ENCODE measurements around the gene RAB33A.

RAB33A gene

DNA sequence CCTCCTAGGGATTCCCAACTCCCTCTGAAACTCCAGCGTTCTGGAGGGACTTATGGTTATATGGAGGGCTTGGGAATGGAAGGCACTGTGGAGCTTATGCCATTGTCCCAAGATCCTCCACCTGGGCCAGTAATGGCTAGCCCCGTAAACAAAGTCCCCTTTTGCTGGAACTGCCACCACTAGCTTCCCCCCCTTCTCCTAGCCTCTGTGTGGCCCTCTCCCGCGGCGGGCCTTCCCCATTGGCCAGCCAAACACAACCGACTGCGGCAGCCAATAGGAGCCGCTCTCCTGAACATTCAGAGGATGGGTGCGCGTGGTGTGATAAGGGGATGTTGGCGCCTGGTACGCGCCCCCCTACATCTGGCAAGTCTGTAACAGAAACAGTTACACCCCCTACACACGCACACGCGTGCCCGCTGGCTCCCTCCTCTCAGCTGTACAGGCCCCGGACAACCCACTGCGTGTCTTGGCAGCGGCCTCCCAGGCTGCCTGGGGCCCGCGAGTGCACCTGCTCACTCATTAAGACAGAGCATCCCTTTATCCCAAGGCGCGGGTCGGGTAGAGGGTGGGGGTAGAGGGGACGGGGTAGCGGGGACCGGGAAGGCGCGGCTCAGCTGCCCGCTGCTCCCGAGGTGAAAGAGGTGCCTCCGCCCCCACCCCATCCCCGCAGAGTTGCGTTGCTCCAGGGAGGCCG, 863 bp upstream of the RAB33A start:
- H3K27ac ChIP-seq (ENCODE audit: low read depth in 2 of 2, low read length in 2 of 2) = no peak overlapping the region
- no peak overlapping the region for H3K9ac ChIP-seq (ENCODE audit: low read depth in 1 of 2, low read length in 2 of 2)
- peak overlapping the region; percentile 59 to 65 for H3K4me3 ChIP-seq (ENCODE audit: low read length in 2 of 2)
- no peaks in the 10 kb centered on the region for H3K36me3 ChIP-seq (ENCODE audit: control insufficient read depth in 2 of 2, insufficient read depth in 2 of 2, low read length in 2 of 2)
- peaks cover 0 to 8% of the 10 kb centered on the region in 2 donors for H3K4me1 ChIP-seq (ENCODE audit: control insufficient read depth in 2 of 2, insufficient read depth in 2 of 2, low read length in 2 of 2)
- H3K9me3 ChIP-seq (ENCODE audit: control insufficient read depth in 2 of 2, low read length in 2 of 2) = no peaks in the 10 kb centered on the region
- H3K27me3 ChIP-seq (ENCODE audit: control insufficient read depth in 2 of 2, insufficient read depth in 2 of 2, low read length in 2 of 2) = peaks cover 3 to 14% of the 10 kb centered on the region in 2 donors

DNA sequence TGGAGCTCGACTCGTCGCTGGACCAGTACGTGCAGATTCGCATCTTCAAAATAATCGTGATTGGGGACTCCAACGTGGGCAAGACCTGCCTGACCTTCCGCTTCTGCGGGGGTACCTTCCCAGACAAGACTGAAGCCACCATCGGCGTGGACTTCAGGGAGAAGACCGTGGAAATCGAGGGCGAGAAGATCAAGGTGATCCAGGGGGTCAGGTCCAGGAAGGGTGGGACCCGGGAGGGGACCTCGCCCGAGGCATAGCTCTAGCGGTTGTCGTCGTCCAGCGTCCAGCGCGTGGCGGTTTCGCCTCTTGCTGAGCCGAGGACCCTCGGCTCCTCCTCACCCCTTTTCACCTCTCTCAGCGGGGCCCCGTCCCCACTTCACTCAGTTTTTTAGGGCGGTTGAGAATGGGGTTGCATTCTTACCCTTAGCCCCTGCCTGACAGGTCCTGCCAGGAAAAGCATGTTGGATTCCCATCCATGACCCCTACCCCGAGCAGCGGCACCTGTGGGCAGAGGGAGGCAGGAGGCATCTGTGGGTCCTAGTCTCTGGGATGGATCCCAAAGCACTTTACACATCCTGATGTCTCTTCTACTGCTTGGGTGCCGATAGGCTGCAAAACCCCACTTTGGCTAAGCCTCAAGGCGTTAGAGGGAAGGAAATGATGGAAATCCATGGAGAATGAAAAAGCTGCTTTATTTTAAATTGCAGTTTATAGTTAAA, 524 bp downstream of the RAB33A start:
- peaks cover 3 to 14% of the 10 kb centered on the region in 2 donors for H3K27me3 ChIP-seq (ENCODE audit: control insufficient read depth in 2 of 2, insufficient read depth in 2 of 2, low read length in 2 of 2)
- no peak overlapping the region for H3K27ac ChIP-seq (ENCODE audit: low read depth in 2 of 2, low read length in 2 of 2)
- H3K4me1 ChIP-seq (ENCODE audit: control insufficient read depth in 2 of 2, insufficient read depth in 2 of 2, low read length in 2 of 2) = peaks cover 0 to 2% of the 10 kb centered on the region in 2 donors
- H3K4me3 ChIP-seq (ENCODE audit: low read length in 2 of 2) = peak overlapping the region; percentile 59 to 65
- H3K9ac ChIP-seq (ENCODE audit: low read depth in 1 of 2, low read length in 2 of 2) = peak overlapping the region in 1 of 2 donors; percentile 47
- H3K9me3 ChIP-seq (ENCODE audit: control insufficient read depth in 2 of 2, low read length in 2 of 2) = no peaks in the 10 kb centered on the region
- H3K36me3 ChIP-seq (ENCODE audit: control insufficient read depth in 2 of 2, insufficient read depth in 2 of 2, low read length in 2 of 2) = no peaks in the 10 kb centered on the region

DNA sequence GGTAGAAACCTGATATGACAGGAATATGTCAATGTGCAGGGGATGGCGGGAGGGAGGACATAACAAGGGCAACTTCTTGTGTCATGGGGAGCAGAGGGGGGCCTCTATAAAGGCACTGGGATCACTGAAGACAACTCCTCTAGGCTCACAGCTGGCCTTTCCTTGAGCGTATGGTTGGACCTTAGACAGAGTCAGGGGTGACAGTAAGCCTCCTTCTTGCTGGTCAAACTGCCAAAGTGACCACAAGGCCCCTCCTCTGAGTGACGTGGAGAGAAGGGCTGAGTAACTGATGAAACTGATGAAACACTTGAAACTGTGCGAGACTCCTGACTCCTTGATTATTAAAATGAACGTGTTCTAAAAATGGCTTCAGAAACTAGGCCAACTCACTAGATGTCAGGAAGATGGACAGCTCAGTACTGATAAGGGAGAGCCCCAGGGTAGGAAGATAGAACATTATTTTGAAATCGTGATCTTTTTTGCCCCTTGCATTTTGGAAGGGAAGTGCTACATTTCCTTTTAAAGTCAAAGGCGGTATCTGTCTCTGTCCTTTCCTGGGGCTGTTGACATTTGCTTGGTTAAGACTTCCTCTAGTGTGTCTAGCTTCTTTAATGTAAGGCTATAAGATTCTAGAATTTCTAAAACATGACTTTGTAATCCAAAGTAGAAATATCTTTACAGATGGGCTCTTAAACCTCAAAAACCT, 1.6 kb downstream of the RAB33A start:
- H3K9me3 ChIP-seq (ENCODE audit: control insufficient read depth in 2 of 2, low read length in 2 of 2) = no peaks in the 10 kb centered on the region
- H3K4me3 ChIP-seq (ENCODE audit: low read length in 2 of 2) = peak overlapping the region in 1 of 2 donors; percentile 38
- H3K27me3 ChIP-seq (ENCODE audit: control insufficient read depth in 2 of 2, insufficient read depth in 2 of 2, low read length in 2 of 2) = peaks cover 3 to 14% of the 10 kb centered on the region in 2 donors
- no peak overlapping the region for H3K9ac ChIP-seq (ENCODE audit: low read depth in 1 of 2, low read length in 2 of 2)
- peaks cover 0 to 2% of the 10 kb centered on the region in 2 donors for H3K4me1 ChIP-seq (ENCODE audit: control insufficient read depth in 2 of 2, insufficient read depth in 2 of 2, low read length in 2 of 2)
- peak overlapping the region; percentile 23 to 38 for H3K27ac ChIP-seq (ENCODE audit: low read depth in 2 of 2, low read length in 2 of 2)
- no peaks in the 10 kb centered on the region for H3K36me3 ChIP-seq (ENCODE audit: control insufficient read depth in 2 of 2, insufficient read depth in 2 of 2, low read length in 2 of 2)

DNA sequence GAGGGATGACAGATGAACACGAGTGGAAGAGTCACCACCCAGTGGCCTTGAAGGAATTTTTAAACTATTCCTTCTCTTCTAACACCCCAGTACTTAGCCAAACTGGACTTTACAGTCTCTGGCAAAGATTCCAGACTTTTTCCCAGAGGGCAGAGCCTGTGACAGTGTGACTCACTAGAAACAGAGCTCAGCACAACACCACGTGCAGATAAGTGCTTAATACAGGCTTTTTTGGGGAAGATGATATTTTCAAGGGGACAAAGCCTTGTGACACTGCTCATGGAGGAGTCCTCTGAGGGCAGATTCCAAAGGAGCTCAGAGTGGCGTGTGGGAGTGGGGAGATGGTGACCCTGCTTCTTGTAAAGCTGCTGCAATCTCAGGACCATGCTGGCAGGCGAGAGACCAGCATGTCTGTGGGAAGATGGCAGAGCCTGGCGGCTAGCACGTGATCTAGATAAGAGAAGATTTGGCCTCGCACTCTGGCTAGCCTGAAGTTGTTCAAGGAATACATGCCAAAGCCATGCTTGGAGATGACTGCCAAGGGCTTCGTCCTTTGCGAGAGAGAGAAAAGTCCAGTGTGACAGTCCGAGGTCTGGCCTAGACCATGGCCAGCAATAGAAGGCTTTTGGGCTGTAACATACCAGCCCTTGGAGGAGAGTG, 2.4 kb downstream of the RAB33A start:
- Histone ChIP-seq H3K9ac (ENCODE audit: low read depth in 1 of 2, low read length in 2 of 2) (no peak overlapping the region), H3K36me3 (ENCODE audit: control insufficient read depth in 2 of 2, insufficient read depth in 2 of 2, low read length in 2 of 2) (no peaks in the 10 kb centered on the region), H3K4me3 (ENCODE audit: low read length in 2 of 2) (peak overlapping the region in 1 of 2 donors; percentile 17), H3K27me3 (ENCODE audit: control insufficient read depth in 2 of 2, insufficient read depth in 2 of 2, low read length in 2 of 2) (peaks cover 3 to 14% of the 10 kb centered on the region in 2 donors), H3K27ac (ENCODE audit: low read depth in 2 of 2, low read length in 2 of 2) (peak overlapping the region; percentile 23 to 38), H3K4me1 (ENCODE audit: control insufficient read depth in 2 of 2, insufficient read depth in 2 of 2, low read length in 2 of 2) (peaks cover 0 to 2% of the 10 kb centered on the region in 2 donors), H3K9me3 (ENCODE audit: control insufficient read depth in 2 of 2, low read length in 2 of 2) (no peaks in the 10 kb centered on the region)

DNA sequence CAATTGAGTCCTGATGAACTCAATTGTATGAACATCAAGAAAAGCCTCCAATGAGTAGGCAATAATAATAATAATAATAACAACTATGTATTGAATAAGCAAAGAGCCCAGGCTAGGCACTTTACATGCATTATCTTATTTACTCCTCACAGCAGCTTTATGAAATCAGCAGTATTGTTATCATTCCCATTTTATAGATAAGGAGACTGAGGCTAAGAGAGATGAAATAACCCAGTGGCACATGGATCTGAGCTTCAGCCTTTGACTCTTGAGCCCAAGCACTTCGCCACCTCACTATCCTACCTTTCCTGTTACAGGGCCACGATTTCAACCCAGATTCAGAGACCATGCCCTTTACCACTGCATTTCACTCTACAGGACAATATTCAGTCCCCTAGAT, 3.2 kb downstream of the RAB33A start:
- H3K27ac ChIP-seq (ENCODE audit: low read depth in 2 of 2, low read length in 2 of 2) = no peak overlapping the region
- H3K36me3 ChIP-seq (ENCODE audit: control insufficient read depth in 2 of 2, insufficient read depth in 2 of 2, low read length in 2 of 2) = no peaks in the 10 kb centered on the region
- H3K9ac ChIP-seq (ENCODE audit: low read depth in 1 of 2, low read length in 2 of 2) = no peak overlapping the region
- H3K4me3 ChIP-seq (ENCODE audit: low read length in 2 of 2) = no peak overlapping the region
- H3K9me3 ChIP-seq (ENCODE audit: control insufficient read depth in 2 of 2, low read length in 2 of 2) = no peaks in the 10 kb centered on the region
- peaks cover 3 to 14% of the 10 kb centered on the region in 2 donors for H3K27me3 ChIP-seq (ENCODE audit: control insufficient read depth in 2 of 2, insufficient read depth in 2 of 2, low read length in 2 of 2)
- peaks cover 0 to 2% of the 10 kb centered on the region in 2 donors for H3K4me1 ChIP-seq (ENCODE audit: control insufficient read depth in 2 of 2, insufficient read depth in 2 of 2, low read length in 2 of 2)

DNA sequence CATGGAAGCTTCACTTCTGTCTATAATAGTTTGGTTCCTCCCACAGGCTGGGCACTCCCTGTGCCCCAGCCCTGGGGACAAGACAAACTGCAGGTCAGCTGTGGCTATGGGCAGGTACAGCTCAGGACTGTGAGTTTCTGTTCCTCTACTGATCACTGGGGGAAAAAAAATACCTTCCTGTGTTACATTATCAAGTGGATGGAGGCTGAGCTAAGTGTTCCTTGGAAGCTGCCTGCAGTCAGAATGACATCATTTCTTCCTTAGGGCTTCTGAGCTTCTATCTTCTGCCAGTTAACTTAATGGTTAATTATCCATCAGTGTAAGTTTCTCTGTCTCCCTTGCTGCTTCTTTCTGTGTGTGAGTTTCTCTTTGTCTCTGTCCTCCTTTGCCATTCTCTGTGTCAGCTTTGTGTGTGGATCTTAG, 4.6 kb downstream of the RAB33A start:
- H3K27me3 ChIP-seq (ENCODE audit: control insufficient read depth in 2 of 2, insufficient read depth in 2 of 2, low read length in 2 of 2) = peaks cover 0 to 8% of the 10 kb centered on the region in 2 donors
- no peaks in the 10 kb centered on the region for H3K9me3 ChIP-seq (ENCODE audit: control insufficient read depth in 2 of 2, low read length in 2 of 2)
- no peak overlapping the region for H3K27ac ChIP-seq (ENCODE audit: low read depth in 2 of 2, low read length in 2 of 2)
- H3K4me3 ChIP-seq (ENCODE audit: low read length in 2 of 2) = no peak overlapping the region
- no peak overlapping the region for H3K9ac ChIP-seq (ENCODE audit: low read depth in 1 of 2, low read length in 2 of 2)
- H3K4me1 ChIP-seq (ENCODE audit: control insufficient read depth in 2 of 2, insufficient read depth in 2 of 2, low read length in 2 of 2) = peaks cover 0 to 2% of the 10 kb centered on the region in 2 donors
- H3K36me3 ChIP-seq (ENCODE audit: control insufficient read depth in 2 of 2, insufficient read depth in 2 of 2, low read length in 2 of 2) = no peaks in the 10 kb centered on the region

DNA sequence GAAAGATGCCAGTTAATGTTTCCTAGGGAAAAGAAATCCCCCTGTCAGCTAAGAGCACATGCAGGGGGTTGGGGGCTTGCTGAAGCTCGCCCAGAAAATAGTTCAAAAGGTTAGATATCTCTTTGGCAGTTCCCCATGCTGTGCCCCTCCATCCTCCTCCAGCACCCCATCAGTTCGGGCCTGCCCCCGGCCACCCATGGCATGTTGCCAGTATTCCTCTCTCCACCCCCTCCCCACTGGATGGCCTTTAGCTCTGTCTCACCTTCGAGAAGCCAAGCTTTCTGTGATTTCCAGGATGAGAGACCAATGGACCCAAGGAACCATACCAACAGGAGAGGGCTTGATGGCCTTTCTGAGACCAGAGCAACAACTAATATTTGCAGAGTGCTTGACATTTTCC, 5.2 kb downstream of the RAB33A start:
- Histone ChIP-seq H3K9ac (ENCODE audit: low read depth in 1 of 2, low read length in 2 of 2) (no peak overlapping the region), H3K27ac (ENCODE audit: low read depth in 2 of 2, low read length in 2 of 2) (no peak overlapping the region), H3K4me1 (ENCODE audit: control insufficient read depth in 2 of 2, insufficient read depth in 2 of 2, low read length in 2 of 2) (peaks cover 0 to 2% of the 10 kb centered on the region in 2 donors), H3K36me3 (ENCODE audit: control insufficient read depth in 2 of 2, insufficient read depth in 2 of 2, low read length in 2 of 2) (no peaks in the 10 kb centered on the region), H3K9me3 (ENCODE audit: control insufficient read depth in 2 of 2, low read length in 2 of 2) (no peaks in the 10 kb centered on the region), H3K4me3 (ENCODE audit: low read length in 2 of 2) (no peak overlapping the region), H3K27me3 (ENCODE audit: control insufficient read depth in 2 of 2, insufficient read depth in 2 of 2, low read length in 2 of 2) (peaks cover 0 to 6% of the 10 kb centered on the region in 2 donors)

DNA sequence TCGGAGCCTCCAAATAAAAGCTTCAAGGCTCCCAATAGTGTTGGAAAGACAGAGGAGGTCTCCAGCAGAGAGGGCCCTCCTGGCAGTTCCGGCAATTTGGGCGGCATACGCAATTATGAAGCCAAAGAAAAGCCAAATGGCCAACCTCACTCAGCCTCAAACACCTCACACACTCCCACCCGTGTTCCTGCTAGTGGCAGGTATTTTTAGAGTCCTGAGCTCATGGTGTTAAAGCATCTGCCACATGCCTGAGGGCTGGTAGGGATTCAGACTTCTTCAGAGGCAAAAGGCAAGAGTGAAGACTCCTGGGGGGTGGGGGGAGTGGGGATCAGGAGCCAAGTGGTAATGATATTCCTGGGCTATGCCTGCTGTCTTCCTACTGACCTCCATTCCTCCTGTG, 7.4 kb downstream of the RAB33A start:
- H3K4me3 ChIP-seq (ENCODE audit: low read length in 2 of 2) = no peak overlapping the region
- peaks cover 0 to 1% of the 10 kb centered on the region in 2 donors for H3K4me1 ChIP-seq (ENCODE audit: control insufficient read depth in 2 of 2, insufficient read depth in 2 of 2, low read length in 2 of 2)
- H3K27ac ChIP-seq (ENCODE audit: low read depth in 2 of 2, low read length in 2 of 2) = no peak overlapping the region
- H3K36me3 ChIP-seq (ENCODE audit: control insufficient read depth in 2 of 2, insufficient read depth in 2 of 2, low read length in 2 of 2) = no peaks in the 10 kb centered on the region
- H3K27me3 ChIP-seq (ENCODE audit: control insufficient read depth in 2 of 2, insufficient read depth in 2 of 2, low read length in 2 of 2) = peaks cover 0 to 1% of the 10 kb centered on the region in 2 donors
- H3K9me3 ChIP-seq (ENCODE audit: control insufficient read depth in 2 of 2, low read length in 2 of 2) = no peaks in the 10 kb centered on the region
- no peak overlapping the region for H3K9ac ChIP-seq (ENCODE audit: low read depth in 1 of 2, low read length in 2 of 2)

DNA sequence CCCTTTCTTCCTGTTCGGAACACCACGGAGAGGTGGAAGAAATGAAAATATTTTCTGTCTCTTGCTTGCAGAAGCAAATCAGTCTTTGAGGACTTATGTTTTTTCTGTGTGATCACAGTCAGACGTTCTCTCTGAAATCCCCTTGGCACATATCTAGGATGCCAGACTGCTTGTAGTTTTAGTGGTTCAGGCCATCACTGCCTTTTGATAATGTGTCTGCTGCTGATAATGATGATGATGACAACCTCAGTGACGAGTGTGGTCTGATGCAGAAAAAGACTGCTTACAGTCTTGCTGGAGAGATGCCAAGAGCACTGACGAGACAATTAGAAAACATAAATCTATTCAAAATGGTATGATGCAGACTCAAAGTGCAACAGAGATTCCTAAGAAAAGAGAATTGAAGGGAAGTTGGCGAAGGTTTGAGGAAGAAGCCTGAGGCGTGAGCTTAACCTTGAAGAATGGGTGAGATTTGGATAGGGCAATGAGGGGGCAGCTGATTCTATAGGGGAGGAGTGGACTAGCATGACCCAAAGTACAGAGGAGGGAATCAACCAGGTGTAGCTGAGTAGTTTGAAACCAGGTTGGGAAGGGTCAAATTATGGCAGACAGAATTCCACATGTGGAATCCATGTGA, 7.9 kb downstream of the RAB33A start:
- Histone ChIP-seq H3K4me1 (ENCODE audit: control insufficient read depth in 2 of 2, insufficient read depth in 2 of 2, low read length in 2 of 2) (no peaks in the 10 kb centered on the region), H3K4me3 (ENCODE audit: low read length in 2 of 2) (no peak overlapping the region), H3K36me3 (ENCODE audit: control insufficient read depth in 2 of 2, insufficient read depth in 2 of 2, low read length in 2 of 2) (no peaks in the 10 kb centered on the region), H3K27ac (ENCODE audit: low read depth in 2 of 2, low read length in 2 of 2) (no peak overlapping the region), H3K9me3 (ENCODE audit: control insufficient read depth in 2 of 2, low read length in 2 of 2) (no peaks in the 10 kb centered on the region), H3K9ac (ENCODE audit: low read depth in 1 of 2, low read length in 2 of 2) (no peak overlapping the region), H3K27me3 (ENCODE audit: control insufficient read depth in 2 of 2, insufficient read depth in 2 of 2, low read length in 2 of 2) (peaks cover 0 to 3% of the 10 kb centered on the region in 2 donors)

All from mucosa of rectum (tissue), 2 donors.